ENCODE data around the gene UQCRC1.

- TF ChIP-seq GATA2 (IDR thresholded peaks at IDR 0.05; ENCODE audit: low read depth, low read length) (no peak), GATA3 (IDR thresholded peaks at IDR 0.05; ENCODE audit: low read depth, low read length) (no peak)
These were observed 12.0 kb upstream of the UQCRC1 start, which contains the start of gene TMEM89 for GRCh38 chr3:48621461-48621869.
